Glutamatergic neuron (in vitro differentiated cells): ENCODE data around the gene PLVAP. TPM values are rescaled to one million over a fixed set of nuclear protein-coding genes. Genes with fewer than 3 reads are reported as not detected.
"Not testable (repeated sequence)": the region's sequence is repeated elsewhere in the genome, so short reads cannot be mapped to it uniquely, and the experiment has no call there.

Experiments
- DNase-seq: peaks from one replicate; pipeline ENCODE4 v3.0.0; 2022
- H3K27ac Mint-ChIP-seq: one replicate; pipeline ENCODE4 v1.8.0; 2020; ENCODE audit warnings: mild to moderate bottlenecking, mixed read lengths, inconsistent platforms; ENCODE audit not compliant: unreplicated experiment
- H3K27me3 Mint-ChIP-seq: one replicate; pipeline ENCODE4 v1.8.0; 2020; ENCODE audit warnings: mild to moderate bottlenecking, moderate library complexity, mixed read lengths, inconsistent platforms; ENCODE audit not compliant: unreplicated experiment
- H3K36me3 Mint-ChIP-seq: one replicate; pipeline ENCODE4 v1.8.0; 2020; ENCODE audit warnings: mild to moderate bottlenecking, mixed read lengths, inconsistent platforms; ENCODE audit not compliant: unreplicated experiment
- H3K4me1 Mint-ChIP-seq: one replicate; pipeline ENCODE4 v1.8.0; 2020; ENCODE audit warnings: mild to moderate bottlenecking, low read depth, mixed read lengths, inconsistent platforms; ENCODE audit not compliant: unreplicated experiment
- H3K4me3 Mint-ChIP-seq: one replicate; pipeline ENCODE4 v1.8.0; 2020; ENCODE audit warnings: mild to moderate bottlenecking, mixed read lengths, inconsistent platforms; ENCODE audit not compliant: unreplicated experiment
- H3K9me3 Mint-ChIP-seq: one replicate; pipeline ENCODE4 v1.8.0; 2020; ENCODE audit warnings: mild to moderate bottlenecking, moderate library complexity, mixed read lengths, inconsistent platforms; ENCODE audit not compliant: unreplicated experiment
- total RNA-seq: library from RNA; stranded (reverse); fragmentation: NEBNext Ultra II Directional; extraction: Animal tissue kit (Norgen Biotek cat#: 25700); gene quantifications from one replicate; pipeline ENCODE4 v1.2.1, GENCODE V29; 2021; ENCODE audit not compliant: unreplicated experiment
- TF ChIP-seq, protein P1 (sequence below): fragments of 200-600 bp; sonication (generic); IDR thresholded peaks from one replicate; pipeline ENCODE4 v1.5.0; 2021; ENCODE audit not compliant: partially characterized antibody, unreplicated experiment

PLVAP gene
- total RNA-seq, 1 donor from 2014 or later: not detected

DNA sequence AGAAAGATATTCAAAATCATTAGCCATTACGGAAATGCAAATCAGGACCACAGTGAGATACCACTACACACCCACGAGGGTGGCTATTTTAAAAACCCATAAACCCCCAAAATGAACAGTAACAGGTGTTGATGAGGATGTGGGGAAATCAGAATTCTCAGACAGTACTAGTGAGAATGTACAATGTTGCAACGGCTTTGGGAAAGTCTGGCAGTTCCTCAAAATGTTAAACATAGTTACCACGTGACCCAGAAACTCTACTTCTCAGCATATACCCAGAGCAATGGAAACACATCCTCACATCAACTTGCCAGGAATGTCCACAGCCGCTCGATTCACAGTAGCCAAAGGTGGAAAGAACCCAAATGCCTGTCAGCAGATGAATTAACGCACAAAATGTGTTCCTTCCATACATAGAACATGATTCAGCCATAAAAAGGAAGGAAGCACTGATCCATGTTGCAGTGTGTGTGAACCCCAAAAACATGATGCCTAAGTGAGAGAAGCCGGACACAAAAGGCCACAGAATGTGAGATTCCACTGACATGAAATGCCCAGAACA is 7.0 kb downstream of the PLVAP start:
- Mint-ChIP-seq H3K9me3 (no peaks in the 10 kb centered on the region), H3K27me3 (peaks cover 2% of the 10 kb centered on the region), H3K4me3 (no peak overlapping the region), H3K27ac (no peak overlapping the region), H3K4me1 (no peaks in the 10 kb centered on the region), H3K36me3 (no peaks in the 10 kb centered on the region)
- DNase-seq: no peak
- TF ChIP-seq, protein P1, sequence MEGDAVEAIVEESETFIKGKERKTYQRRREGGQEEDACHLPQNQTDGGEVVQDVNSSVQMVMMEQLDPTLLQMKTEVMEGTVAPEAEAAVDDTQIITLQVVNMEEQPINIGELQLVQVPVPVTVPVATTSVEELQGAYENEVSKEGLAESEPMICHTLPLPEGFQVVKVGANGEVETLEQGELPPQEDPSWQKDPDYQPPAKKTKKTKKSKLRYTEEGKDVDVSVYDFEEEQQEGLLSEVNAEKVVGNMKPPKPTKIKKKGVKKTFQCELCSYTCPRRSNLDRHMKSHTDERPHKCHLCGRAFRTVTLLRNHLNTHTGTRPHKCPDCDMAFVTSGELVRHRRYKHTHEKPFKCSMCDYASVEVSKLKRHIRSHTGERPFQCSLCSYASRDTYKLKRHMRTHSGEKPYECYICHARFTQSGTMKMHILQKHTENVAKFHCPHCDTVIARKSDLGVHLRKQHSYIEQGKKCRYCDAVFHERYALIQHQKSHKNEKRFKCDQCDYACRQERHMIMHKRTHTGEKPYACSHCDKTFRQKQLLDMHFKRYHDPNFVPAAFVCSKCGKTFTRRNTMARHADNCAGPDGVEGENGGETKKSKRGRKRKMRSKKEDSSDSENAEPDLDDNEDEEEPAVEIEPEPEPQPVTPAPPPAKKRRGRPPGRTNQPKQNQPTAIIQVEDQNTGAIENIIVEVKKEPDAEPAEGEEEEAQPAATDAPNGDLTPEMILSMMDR: no peak

DNA sequence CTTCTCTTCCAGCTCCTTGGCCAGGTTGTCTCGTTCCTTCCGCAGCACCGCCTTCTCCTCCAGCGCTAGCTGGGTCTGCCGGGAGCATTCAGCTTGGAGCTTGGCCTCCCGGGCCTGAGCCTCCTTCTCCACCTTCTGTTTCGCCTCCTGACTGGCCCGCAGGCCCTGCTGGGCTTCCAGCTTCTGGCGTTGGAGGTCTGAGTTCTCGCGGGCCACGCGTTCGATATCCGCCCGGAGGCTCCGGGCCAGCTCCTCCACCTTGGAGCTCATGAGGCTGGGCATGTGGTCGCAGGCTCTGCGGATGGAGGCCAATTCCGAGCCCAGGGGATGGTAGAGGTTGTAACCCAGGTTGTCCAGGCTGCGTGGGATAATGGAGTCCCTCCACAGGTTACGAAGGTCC is 11.8 kb downstream of the PLVAP start:
- Mint-ChIP-seq H3K4me1 (no peaks in the 10 kb centered on the region), H3K36me3 (no peaks in the 10 kb centered on the region), H3K27me3 (peaks cover 8% of the 10 kb centered on the region), H3K9me3 (peaks cover 3% of the 10 kb centered on the region), H3K4me3 (no peak overlapping the region), H3K27ac (no peak overlapping the region)
- TF ChIP-seq, protein P1: no peak
- DNase-seq: no peak

DNA sequence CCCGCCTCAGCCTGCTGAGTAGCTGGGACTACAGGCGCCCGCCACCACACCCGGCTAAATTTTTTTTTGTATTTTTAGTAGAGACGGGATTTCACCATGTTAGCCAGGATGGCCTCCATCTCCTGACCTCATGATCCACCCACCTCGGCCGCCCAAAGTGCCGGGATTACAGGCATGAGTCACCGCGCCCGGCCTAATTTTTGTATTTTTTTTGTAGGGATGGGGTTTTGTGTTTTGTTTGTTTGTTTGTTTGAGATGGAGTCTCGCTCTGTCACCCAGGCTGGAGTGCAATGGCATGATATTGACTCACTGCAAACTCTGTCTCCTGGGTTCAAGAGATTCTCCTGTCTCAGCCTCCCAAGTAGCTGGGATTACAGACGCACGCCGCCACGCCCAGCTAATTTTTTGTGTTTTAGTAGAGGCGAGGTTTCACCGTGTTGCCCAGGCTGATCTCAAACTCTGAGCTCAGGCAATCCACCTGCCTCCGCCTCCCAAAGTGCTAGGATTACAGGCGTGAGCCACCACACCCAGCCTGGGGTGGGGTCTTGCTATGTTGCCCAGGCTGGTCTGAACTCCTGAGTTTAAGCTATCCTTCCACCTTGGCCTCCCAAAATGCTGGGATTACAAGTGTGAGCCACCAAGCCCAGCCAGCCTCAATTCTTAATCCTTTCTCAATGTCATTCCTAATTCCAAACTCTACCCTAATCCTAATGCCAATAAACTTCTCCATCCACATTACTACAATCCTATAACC is 13.1 kb downstream of the PLVAP start:
- not testable (repeated sequence) for H3K27me3 Mint-ChIP-seq, H3K27ac Mint-ChIP-seq, DNase-seq, H3K9me3 Mint-ChIP-seq, H3K36me3 Mint-ChIP-seq, H3K4me1 Mint-ChIP-seq
- peak overlapping the region; percentile 52 for H3K4me3 Mint-ChIP-seq

DNA sequence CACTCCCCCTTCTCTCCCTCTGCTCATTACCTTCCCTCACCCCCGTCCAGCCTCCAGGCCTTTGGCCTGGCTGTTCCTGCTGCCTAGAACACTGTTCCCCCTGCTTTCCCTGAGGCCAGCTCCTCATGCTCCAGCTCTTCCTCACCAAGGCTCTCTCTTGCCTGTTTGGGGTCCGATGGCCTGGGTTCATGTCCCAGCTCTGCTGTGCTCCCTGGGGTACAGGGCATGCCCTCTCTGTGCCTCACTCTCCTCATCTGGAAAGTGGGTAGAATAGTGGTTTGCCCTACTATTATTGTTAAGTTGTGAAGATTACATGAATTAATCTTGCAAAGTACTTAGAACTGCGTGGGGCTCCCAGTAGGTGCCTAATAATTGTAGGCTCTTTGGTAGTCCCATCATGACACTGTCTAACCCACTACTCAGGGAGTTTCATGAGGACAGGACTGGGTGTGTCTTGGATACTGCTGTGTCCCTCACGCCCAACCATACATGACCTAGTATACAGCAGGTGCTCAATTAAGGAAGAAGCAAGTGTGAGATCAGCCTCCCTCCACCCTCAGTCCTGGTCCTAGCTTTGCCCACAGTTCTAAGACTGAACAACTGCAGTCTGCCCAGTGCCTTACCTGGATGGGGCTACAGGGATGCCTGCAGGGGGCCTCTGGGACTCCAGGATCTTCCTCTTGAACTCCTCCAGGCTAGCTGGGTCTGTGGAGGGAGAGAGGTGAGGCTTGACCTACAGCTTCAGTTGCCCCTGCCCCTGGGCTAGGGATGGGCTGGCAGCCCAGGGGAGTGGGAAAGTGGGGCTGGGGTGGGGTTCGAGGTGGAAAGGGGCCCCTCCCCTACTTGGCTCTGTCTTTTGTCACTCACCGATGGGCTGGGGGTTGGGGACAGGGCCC is 17.0 kb downstream of the PLVAP start:
- DNase-seq: no peak
- Mint-ChIP-seq H3K9me3 (peaks cover 6% of the 10 kb centered on the region), H3K4me3 (no peak overlapping the region), H3K27ac (no peak overlapping the region), H3K36me3 (no peaks in the 10 kb centered on the region), H3K27me3 (peaks cover 7% of the 10 kb centered on the region), H3K4me1 (no peaks in the 10 kb centered on the region)
- TF ChIP-seq, protein P1: no peak

DNA sequence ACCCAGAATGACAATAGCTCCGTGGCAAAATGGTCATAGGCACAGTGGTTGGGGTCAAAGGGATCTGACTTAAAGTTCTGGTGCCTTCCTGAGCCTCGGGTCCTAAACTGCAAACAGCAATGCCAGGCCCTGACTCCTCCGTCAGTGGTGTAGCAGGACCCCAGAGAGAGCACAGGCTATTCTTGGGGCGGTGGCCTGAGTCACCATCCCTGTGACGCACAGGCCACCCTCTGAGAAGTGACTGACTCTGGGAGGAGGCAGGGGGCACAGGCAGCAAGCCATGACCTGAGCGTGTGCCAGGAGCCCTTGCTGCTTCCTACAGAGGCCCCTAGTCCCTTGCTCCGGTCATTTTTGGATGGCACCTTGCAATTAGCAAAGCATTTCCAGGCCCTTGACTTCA is 18.7 kb downstream of the PLVAP start:
- H3K9me3 Mint-ChIP-seq: peaks cover 4% of the 10 kb centered on the region
- peaks cover 5% of the 10 kb centered on the region for H3K27me3 Mint-ChIP-seq
- TF ChIP-seq, protein P1: no peak
- no peaks in the 10 kb centered on the region for H3K4me1 Mint-ChIP-seq
- H3K27ac Mint-ChIP-seq: no peak overlapping the region
- no peak overlapping the region for H3K4me3 Mint-ChIP-seq
- no peak for DNase-seq
- H3K36me3 Mint-ChIP-seq: no peaks in the 10 kb centered on the region
